Mesenchymal stem cell (in vitro differentiated cells and primary cell): ENCODE data around the gene S100A5.

Source experiments
- DNase-seq: peaks from one replicate; pipeline ENCODE4 v3.0.0-alpha.2; 2013
- H2AFZ ChIP-seq: one replicate; pipeline ENCODE4 v1.6.1; 2013; ENCODE audit warnings: low read depth, mild to moderate bottlenecking, control low read depth, inconsistent platforms, low read length, moderate library complexity
- H2AK5ac ChIP-seq: 2 replicates; pipeline ENCODE4 v1.6.1; 2013; ENCODE audit warnings: low read length, moderate library complexity, mild to moderate bottlenecking, inconsistent platforms; ENCODE audit not compliant: severe bottlenecking
- H2BK120ac ChIP-seq: one replicate; pipeline ENCODE4 v1.6.1; 2013; ENCODE audit warnings: low read depth, mild to moderate bottlenecking, inconsistent platforms, low read length, moderate library complexity
- H2BK12ac ChIP-seq, 2 experiments: one replicate each; pipeline ENCODE4 v1.6.1; 2013; ENCODE audit warnings: inconsistent platforms in 2 of 2, low read length in 2 of 2, mild to moderate bottlenecking in 2 of 2, moderate library complexity in 2 of 2, control low read depth in 1 of 2
- H2BK15ac ChIP-seq: one replicate; pipeline ENCODE4 v1.6.1; 2013; ENCODE audit warnings: mild to moderate bottlenecking, low read depth, inconsistent platforms; ENCODE audit not compliant: poor library complexity, severe bottlenecking
- H2BK5ac ChIP-seq: 2 replicates; pipeline ENCODE4 v1.6.1; 2013; ENCODE audit warnings: low read depth, mild to moderate bottlenecking, low read length, control low read depth, inconsistent platforms; ENCODE audit not compliant: poor library complexity, severe bottlenecking
- H3K14ac ChIP-seq, 2 experiments: one replicate each; pipeline ENCODE4 v1.6.1; 2013; ENCODE audit warnings: inconsistent platforms in 2 of 2, low read length in 2 of 2, control low read depth in 1 of 2, mild to moderate bottlenecking in 1 of 2, moderate library complexity in 1 of 2
- H3K18ac ChIP-seq, 2 experiments: one replicate each; pipeline ENCODE4 v1.6.1; 2013; ENCODE audit warnings: inconsistent platforms in 2 of 2, low read length in 2 of 2, control low read depth in 1 of 2, low read depth in 1 of 2, mild to moderate bottlenecking in 1 of 2
- H3K23ac ChIP-seq, 2 experiments: one replicate each; pipeline ENCODE4 v1.6.1; 2013; ENCODE audit warnings: inconsistent platforms in 2 of 2, low read length in 2 of 2, mild to moderate bottlenecking in 2 of 2, moderate library complexity in 2 of 2, control low read depth in 1 of 2
- H3K27ac ChIP-seq: 2 replicates; pipeline ENCODE4 v1.5.1; 2013; ENCODE audit warnings: mild to moderate bottlenecking, moderate library complexity, low read length, control low read depth, inconsistent platforms; ENCODE audit not compliant: poor library complexity, severe bottlenecking
- H3K27me3 ChIP-seq, 2 experiments: 2 replicates each; pipeline versions ENCODE4 v1.6.1 to v1.7.0; 2013; ENCODE audit warnings: low read length in 2 of 2, mild to moderate bottlenecking in 2 of 2, moderate library complexity in 2 of 2, control low read depth in 1 of 2, inconsistent platforms in 1 of 2; ENCODE audit not compliant: control insufficient read depth in 1 of 2, insufficient read depth in 1 of 2
- H3K36me3 ChIP-seq, 2 experiments: 2 replicates each; pipeline versions ENCODE4 v1.6.1 to v1.7.0; 2013; ENCODE audit warnings: low read length in 2 of 2, control low read depth in 1 of 2, inconsistent platforms in 1 of 2, low read depth in 1 of 2, mild to moderate bottlenecking in 1 of 2; ENCODE audit not compliant: insufficient read depth in 2 of 2, control insufficient read depth in 1 of 2
- H3K4ac ChIP-seq, 2 experiments: one replicate each; pipeline ENCODE4 v1.6.1; 2013; ENCODE audit warnings: inconsistent platforms in 2 of 2, low read length in 2 of 2, mild to moderate bottlenecking in 2 of 2, moderate library complexity in 2 of 2, control low read depth in 1 of 2, low read depth in 1 of 2
- H3K4me1 ChIP-seq: 2 replicates; pipeline ENCODE4 v1.6.1; 2013; ENCODE audit warnings: low read depth, low read length, control low read depth; ENCODE audit not compliant: control insufficient read depth, insufficient read depth
- H3K4me2 ChIP-seq: 2 replicates; pipeline ENCODE4 v1.6.1; 2013; ENCODE audit warnings: low read length, mild to moderate bottlenecking, inconsistent platforms; ENCODE audit not compliant: poor library complexity, severe bottlenecking
- H3K4me3 ChIP-seq, 2 experiments: 2 replicates each; pipeline versions ENCODE4 v1.5.1 to v1.7.0; 2013; ENCODE audit warnings: low read length in 2 of 2, mild to moderate bottlenecking in 2 of 2, control low read depth in 1 of 2, low read depth in 1 of 2; ENCODE audit not compliant: insufficient read depth in 1 of 2
- H3K79me1 ChIP-seq: replicated peaks from 2 replicates; pipeline ENCODE4 v1.6.1; 2013; ENCODE audit warnings: mild to moderate bottlenecking, control low read depth, low read length, inconsistent platforms; ENCODE audit not compliant: poor library complexity, severe bottlenecking
- H3K9ac ChIP-seq: 2 replicates; pipeline ENCODE4 v1.7.0; 2013; ENCODE audit warnings: mild to moderate bottlenecking, low read length, moderate library complexity
- H3K9me3 ChIP-seq: 2 replicates; pipeline ENCODE4 v1.7.0; 2013; ENCODE audit warnings: mild to moderate bottlenecking, low read length; ENCODE audit not compliant: control insufficient read depth
- H4K8ac ChIP-seq: one replicate; pipeline ENCODE4 v1.6.1; 2013; ENCODE audit warnings: inconsistent platforms, mild to moderate bottlenecking, low read length, moderate library complexity
- H4K91ac ChIP-seq: one replicate; pipeline ENCODE4 v1.6.1; 2013; ENCODE audit warnings: mild to moderate bottlenecking, low read length, inconsistent platforms
- WGBS: methylation state at CpG from one replicate; pipeline ENCODE4 v1.1.7; 2013; ENCODE audit warnings: mixed read lengths; 5-methylcytosine and 5-hydroxymethylcytosine counted together

S100A5 gene

GRCh38 chr1:153532181-153532580, 8.6 kb downstream of the S100A5 start:
- Histone ChIP-seq H3K14ac (no peak overlapping the region), H3K9ac (peak overlapping the region; percentile 98), H3K4me1 (peaks cover 31% of the 10 kb centered on the region), H3K79me1 (peaks cover 2% of the 10 kb centered on the region), H3K23ac (no peak overlapping the region), H2BK120ac (no peak overlapping the region), H3K4me2 (no peak overlapping the region), H2AK5ac (peak overlapping the region; percentile 73), H2BK5ac (no peak overlapping the region), H3K4ac (peak overlapping the region in 1 of 2 experiments; percentile 38), H3K36me3 (peaks cover 8 to 13% of the 10 kb centered on the region in 2 experiments), H4K91ac (no peak overlapping the region), H3K4me3 (no peak overlapping the region), H3K18ac (peak overlapping the region; percentile 26 to 49), H2BK12ac (no peak overlapping the region), H2BK15ac (no peak overlapping the region), H2AFZ (no peak overlapping the region), H3K27me3 (no peaks in the 10 kb centered on the region), H4K8ac (peak overlapping the region; percentile 75), H3K27ac (no peak overlapping the region), H3K9me3 (no peaks in the 10 kb centered on the region)
- no peak for DNase-seq
- WGBS: 49% methylated on average over 2 of the region's 2 CpGs

- Histone ChIP-seq H2AFZ (no peak overlapping the region), H3K4me2 (no peak overlapping the region), H3K36me3 (peaks cover 8 to 13% of the 10 kb centered on the region in 2 experiments), H4K8ac (no peak overlapping the region), H2BK5ac (no peak overlapping the region), H3K27ac (no peak overlapping the region), H2BK15ac (no peak overlapping the region), H3K4ac (no peak overlapping the region), H3K27me3 (no peaks in the 10 kb centered on the region), H2BK120ac (no peak overlapping the region), H3K14ac (no peak overlapping the region), H3K9ac (peak overlapping the region; percentile 19), H2AK5ac (peak overlapping the region; percentile 15), H2BK12ac (no peak overlapping the region), H4K91ac (no peak overlapping the region), H3K4me1 (peaks cover 29% of the 10 kb centered on the region), H3K23ac (no peak overlapping the region), H3K18ac (no peak overlapping the region), H3K4me3 (no peak overlapping the region), H3K79me1 (peaks cover 2% of the 10 kb centered on the region), H3K9me3 (no peaks in the 10 kb centered on the region)
- DNase-seq: no peak
- 93% methylated on average over 3 of the region's 3 CpGs for WGBS
These were observed 9.1 kb downstream of the S100A5 start for GRCh38 chr1:153531638-153532037.

- H2BK15ac ChIP-seq: no peak overlapping the region
- WGBS: 94% methylated on average over 4 of the region's 5 CpGs
These were observed 13.1 kb downstream of the S100A5 start for GRCh38 chr1:153527683-153528040.

GRCh38 chr1:153527023-153527682, 13.6 kb downstream of the S100A5 start:
- Histone ChIP-seq H3K4me2 (no peak overlapping the region), H3K4ac (no peak overlapping the region), H3K27me3 (no peaks in the 10 kb centered on the region), H4K8ac (no peak overlapping the region), H3K9ac (no peak overlapping the region), H3K23ac (no peak overlapping the region), H2AK5ac (no peak overlapping the region), H3K18ac (no peak overlapping the region), H4K91ac (no peak overlapping the region), H2BK12ac (no peak overlapping the region), H3K36me3 (no peaks in the 10 kb centered on the region), H2AFZ (no peak overlapping the region), H2BK120ac (no peak overlapping the region), H2BK5ac (no peak overlapping the region), H3K27ac (no peak overlapping the region), H3K14ac (no peak overlapping the region), H3K9me3 (no peaks in the 10 kb centered on the region), H2BK15ac (no peak overlapping the region), H3K4me1 (peaks cover 2% of the 10 kb centered on the region), H3K79me1 (no peaks in the 10 kb centered on the region), H3K4me3 (no peak overlapping the region)
- no peak for DNase-seq
- 84% methylated on average over 8 of the region's 8 CpGs for WGBS

More at GRCh38 chr1:153527683-153528040, 13.1 kb downstream of the S100A5 start:
- Histone ChIP-seq H3K27me3 (no peaks in the 10 kb centered on the region), H3K4ac (no peak overlapping the region), H3K9me3 (no peaks in the 10 kb centered on the region), H3K4me2 (no peak overlapping the region), H3K4me3 (no peak overlapping the region), H3K18ac (no peak overlapping the region), H3K9ac (no peak overlapping the region), H2BK120ac (no peak overlapping the region), H4K91ac (no peak overlapping the region), H3K4me1 (peaks cover 3% of the 10 kb centered on the region), H2AFZ (no peak overlapping the region), H2BK5ac (no peak overlapping the region), H3K36me3 (no peaks in the 10 kb centered on the region), H3K79me1 (no peaks in the 10 kb centered on the region), H3K27ac (no peak overlapping the region), H2AK5ac (no peak overlapping the region), H3K14ac (no peak overlapping the region), H2BK12ac (no peak overlapping the region), H4K8ac (no peak overlapping the region), H3K23ac (no peak overlapping the region)
- no peak for DNase-seq
